Adrenal gland (tissue), 12 donors: ENCODE measurements around the gene CISD1. TPM values are rescaled to one million over a fixed set of nuclear protein-coding genes. Genes with fewer than 3 reads are reported as not detected.

Experiments
- DNase-seq, 7 donors: peaks; one replicate each; pipeline ENCODE4 v3.0.0-alpha.2; 2019 to 2020
- H3K27ac ChIP-seq, 5 donors: fragments of 200-600 bp; sonication (generic) in 4 of 5; 1 replicate in 3 of 5; 2 replicates in 2 of 5; pipeline versions ENCODE4 v1.5.1 to v1.8.0; 2016 to 2020; ENCODE audit warnings: mild to moderate bottlenecking in 1 of 5
- H3K27me3 ChIP-seq: fragments of 200-600 bp; 2 replicates; pipeline ENCODE4 v1.8.0; 2021
- H3K36me3 ChIP-seq, 2 donors: fragments of 200-600 bp; replicated peaks in 1 of 2; 1 replicate in 1 of 2; 2 replicates in 1 of 2; pipeline versions ENCODE4 v1.5.1 to v1.8.0; 2018 to 2022
- H3K4me1 ChIP-seq, 2 donors: fragments of 200-600 bp; replicated peaks in 1 of 2; 1 replicate in 1 of 2; 2 replicates in 1 of 2; pipeline versions ENCODE4 v1.5.1 to v1.8.0; 2018 to 2021
- H3K4me3 ChIP-seq, 4 donors: fragments of 200-600 bp; sonication (generic) in 3 of 4; one replicate each; pipeline ENCODE4 v1.5.1; 2016 to 2018
- H3K9me3 ChIP-seq, 3 donors: fragments of 200-600 bp; sonication (generic) in 1 of 3; replicated peaks in 1 of 3; 1 replicate in 2 of 3; 2 replicates in 1 of 3; pipeline versions ENCODE4 v1.5.1 to v1.8.0; 2016 to 2021
- POLR2A ChIP-seq, 2 donors: fragments of 450-650 bp; IDR thresholded peaks; one replicate each; pipeline ENCODE4 v1.6.1; 2017; ENCODE audit warnings: antibody characterized with exemption in 2 of 2, mild to moderate bottlenecking in 2 of 2, moderate library complexity in 1 of 2
- whole genome bisulfite sequencing, 4 donors: extraction: QIAGEN DNeasy Blood & Tissue Kit in 2 of 4; methylation state at CpG; one replicate each; pipeline versions ENCODE4 v1.1.5 to v1.1.7; 2013 to 2017; 5-methylcytosine and 5-hydroxymethylcytosine counted together
- intact Hi-C, 2 donors: fragments of 100-400 bp; cut with DNase I; formaldehyde crosslinking; loops; one replicate each; pipeline versions ENCODE4 v1.14.1 to v1.15.0; 2022 to 2023
- polyA plus RNA-seq, 3 donors: library from polyadenylated mRNA; stranded (reverse); fragments of 200-250 nt in 2 of 3; fragments of 350-450 nt in 1 of 3; fragmentation: Illumina TruSeq in 1 of 3; extraction: RNeasy Lipid Tissue Mini Kit (QIAGEN cat#74804) in 1 of 3; gene quantifications; one replicate each; pipeline ENCODE4 v1.2.3, GENCODE V29; 2013 to 2014
- total RNA-seq, 9 donors: library from RNA; depleted of rRNA in 4 of 9; stranded (reverse); fragments of >200 nt in 4 of 9; fragments of 120-200 nt in 1 of 9; fragmentation: NEBNext Ultra II Directional in 1 of 9; extraction: Animal tissue kit (Norgen Biotek cat#: 25700) in 1 of 9; gene quantifications; one replicate each; pipeline versions ENCODE4 v1.1.0 to v1.2.4, GENCODE V29; 2013 to 2023
- TF ChIP-seq, protein P1 (sequence below), 6 experiments: fragments of 450-650 bp in 4 of 6; fragments of 200-600 bp in 2 of 6; sonication (generic) in 1 of 6; IDR thresholded peaks; 1 replicate in 5 of 6; 2 replicates in 1 of 6; pipeline versions ENCODE4 v1.5.1 to v1.8.0; 2016 to 2021; ENCODE audit warnings: antibody characterized with exemption in 6 of 6, mild to moderate bottlenecking in 2 of 6, moderate library complexity in 1 of 6
- donor health status: healthy with polysubstance abuse.
- donor health status: Bipolar disorder and iron deficiency.
- donor health status: DM: yes; HTN: yes; CAD: no.
- donor health status: DM: no; HTN: no; CAD: no.
- donor health status: DM: no; HTN: no; CAD: no.
- donor health status: DM: yes; HTN: yes; CAD: no.

The CISD1 gene
- total and polyA plus RNA-seq, 12 donors, result 10.5 to 156 (median 40.4) TPM

DNA sequence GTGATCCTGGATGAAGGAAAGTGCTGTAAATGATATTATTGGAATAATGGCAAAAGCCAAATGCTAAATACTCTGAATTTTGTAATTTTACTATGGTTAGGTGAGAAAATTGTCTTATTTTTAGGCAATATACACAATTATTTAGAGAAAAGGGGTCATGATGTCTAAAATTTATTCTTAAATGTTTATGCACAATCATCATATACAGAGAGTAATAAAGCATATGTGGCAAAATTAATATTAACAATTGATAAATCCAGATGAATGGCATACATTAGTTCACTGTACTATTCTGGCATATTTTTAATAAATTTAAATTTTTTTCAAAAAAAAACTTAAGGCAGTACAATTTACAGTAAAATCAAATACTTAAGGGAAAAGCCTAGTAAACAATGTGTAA is 8.6 kb upstream of the CISD1 start:
- TF ChIP-seq, protein P1, sequence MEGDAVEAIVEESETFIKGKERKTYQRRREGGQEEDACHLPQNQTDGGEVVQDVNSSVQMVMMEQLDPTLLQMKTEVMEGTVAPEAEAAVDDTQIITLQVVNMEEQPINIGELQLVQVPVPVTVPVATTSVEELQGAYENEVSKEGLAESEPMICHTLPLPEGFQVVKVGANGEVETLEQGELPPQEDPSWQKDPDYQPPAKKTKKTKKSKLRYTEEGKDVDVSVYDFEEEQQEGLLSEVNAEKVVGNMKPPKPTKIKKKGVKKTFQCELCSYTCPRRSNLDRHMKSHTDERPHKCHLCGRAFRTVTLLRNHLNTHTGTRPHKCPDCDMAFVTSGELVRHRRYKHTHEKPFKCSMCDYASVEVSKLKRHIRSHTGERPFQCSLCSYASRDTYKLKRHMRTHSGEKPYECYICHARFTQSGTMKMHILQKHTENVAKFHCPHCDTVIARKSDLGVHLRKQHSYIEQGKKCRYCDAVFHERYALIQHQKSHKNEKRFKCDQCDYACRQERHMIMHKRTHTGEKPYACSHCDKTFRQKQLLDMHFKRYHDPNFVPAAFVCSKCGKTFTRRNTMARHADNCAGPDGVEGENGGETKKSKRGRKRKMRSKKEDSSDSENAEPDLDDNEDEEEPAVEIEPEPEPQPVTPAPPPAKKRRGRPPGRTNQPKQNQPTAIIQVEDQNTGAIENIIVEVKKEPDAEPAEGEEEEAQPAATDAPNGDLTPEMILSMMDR (IDR thresholded peaks at IDR 0.05), result no peak
- TF ChIP-seq POLR2A (IDR thresholded peaks at IDR 0.05), result no peak
- H3K36me3 ChIP-seq, result no peaks in the 10 kb centered on the region
- H3K9me3 ChIP-seq, result no peaks in the 10 kb centered on the region
- no peaks in the 10 kb centered on the region for H3K27me3 ChIP-seq
- no peak overlapping the region for H3K4me3 ChIP-seq
- intact Hi-C loops, result no loop called here
- H3K27ac ChIP-seq, result no peak overlapping the region
- peaks cover 0 to 9% of the 10 kb centered on the region in 2 donors for H3K4me1 ChIP-seq
- no peak for DNase-seq

DNA sequence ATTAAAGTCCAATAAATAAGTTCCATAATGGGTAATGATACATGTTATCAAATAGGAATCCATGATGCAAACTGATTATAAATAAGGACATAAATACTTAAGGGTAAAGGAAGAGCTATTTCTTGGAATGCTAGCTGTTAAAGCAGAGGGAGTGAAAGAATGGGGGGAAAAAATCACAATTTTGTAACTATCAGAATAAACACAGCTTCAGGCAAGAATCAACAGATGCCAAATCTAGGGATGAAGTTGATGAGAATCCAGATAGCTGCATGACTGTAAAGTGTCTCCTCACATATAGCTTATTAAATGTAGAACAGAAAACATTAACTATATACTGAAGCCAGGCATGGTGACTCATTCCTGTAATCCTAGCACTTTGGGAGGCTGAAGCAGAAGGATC is 6.2 kb upstream of the CISD1 start:
- intact Hi-C loops, result no loop called here
- no peak for TF ChIP-seq POLR2A (IDR thresholded peaks at IDR 0.05)
- TF ChIP-seq, protein P1 (IDR thresholded peaks at IDR 0.05), result no peak
- DNase-seq, result no peak

DNA sequence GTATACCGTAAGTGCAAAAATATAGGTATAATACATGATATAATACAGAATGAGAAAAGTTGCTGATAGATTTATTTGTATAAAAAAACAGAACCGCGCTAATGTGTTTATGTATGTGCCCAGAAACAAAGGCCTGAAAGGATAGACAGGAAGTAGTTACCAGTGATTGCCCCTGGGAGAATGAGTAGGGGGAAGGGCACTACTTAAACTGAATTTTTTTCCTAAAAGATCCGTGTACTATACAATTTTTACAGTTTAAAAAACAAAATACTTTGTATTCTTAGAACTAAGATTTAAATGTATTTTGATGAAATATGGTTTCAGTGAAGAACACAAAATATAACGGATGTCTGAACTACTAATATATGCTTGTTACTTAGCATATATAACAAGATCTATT is 4.2 kb upstream of the CISD1 start:
- no peaks in the 10 kb centered on the region for H3K27me3 ChIP-seq
- no peaks in the 10 kb centered on the region for H3K36me3 ChIP-seq
- 65 to 72% (median 68%) methylated on average over 5 of the region's 5 CpGs for WGBS, 4 donors
- TF ChIP-seq POLR2A (IDR thresholded peaks at IDR 0.05), result no peak
- TF ChIP-seq, protein P1 (IDR thresholded peaks at IDR 0.05), result no peak
- H3K4me1 ChIP-seq, result peaks cover 0 to 19% of the 10 kb centered on the region in 2 donors
- H3K27ac ChIP-seq, result no peak overlapping the region
- no peaks in the 10 kb centered on the region for H3K9me3 ChIP-seq
- intact Hi-C loops, result no loop called here
- no peak overlapping the region for H3K4me3 ChIP-seq
- DNase-seq, result no peak

More for the DNA sequence above, 6.2 kb upstream of the CISD1 start:
- Histone ChIP-seq H3K36me3 (no peaks in the 10 kb centered on the region), H3K4me3 (no peak overlapping the region), H3K27me3 (no peaks in the 10 kb centered on the region), H3K9me3 (no peaks in the 10 kb centered on the region), H3K27ac (no peak overlapping the region), H3K4me1 (peaks cover 0 to 19% of the 10 kb centered on the region in 2 donors)

DNA sequence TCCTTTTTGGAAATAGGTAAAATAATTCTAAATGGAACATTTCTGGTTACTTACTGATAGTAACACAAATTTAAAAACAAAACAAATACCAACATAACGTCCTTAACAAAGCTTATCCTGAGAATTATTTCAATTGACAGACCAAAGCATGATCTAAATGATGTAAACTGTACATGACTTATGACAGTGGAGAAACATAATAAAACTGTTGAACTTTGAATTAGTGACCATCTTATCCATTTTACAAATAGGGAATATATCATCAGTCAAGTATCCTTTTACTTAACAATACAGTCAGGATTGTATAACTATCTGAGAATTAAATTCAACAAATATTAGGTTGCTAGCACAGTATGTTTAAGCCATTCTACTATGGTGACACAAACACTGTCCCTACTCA is 3.7 kb upstream of the CISD1 start:
- DNase-seq, result no peak
- H3K27me3 ChIP-seq, result no peaks in the 10 kb centered on the region
- WGBS, 4 donors, result 39 to 57% (median 51%) methylated on average over 1 of the region's 1 CpG
- intact Hi-C loops, result no loop called here
- H3K4me1 ChIP-seq, result peaks cover 0 to 24% of the 10 kb centered on the region in 2 donors
- TF ChIP-seq, protein P1 (IDR thresholded peaks at IDR 0.05), result no peak
- no peak for TF ChIP-seq POLR2A (IDR thresholded peaks at IDR 0.05)
- no peaks in the 10 kb centered on the region for H3K9me3 ChIP-seq
- H3K36me3 ChIP-seq, result no peaks in the 10 kb centered on the region
- no peak overlapping the region for H3K4me3 ChIP-seq
- H3K27ac ChIP-seq, result peak overlapping the region in 2 of 5 donors; percentile 95 to 96
